ENCODE data around the gene WWOX.

The WWOX gene

GRCh38 chr16:78200623-78201096, 101.2 kb downstream of the WWOX start:
- H3K4me3 Mint-ChIP-seq: no peak overlapping the region
- H3K4me1 Mint-ChIP-seq (ENCODE audit: low read depth): no peaks in the 10 kb centered on the region
- no peak overlapping the region for H3K27ac Mint-ChIP-seq
- DNase-seq (ENCODE audit: low spot score): no peak
- no peaks in the 10 kb centered on the region for H3K9me3 Mint-ChIP-seq
- H3K27me3 Mint-ChIP-seq (ENCODE audit: low read depth): no peaks in the 10 kb centered on the region
- no peaks in the 10 kb centered on the region for H3K36me3 Mint-ChIP-seq (ENCODE audit: low read depth)

- Mint-ChIP-seq H3K27ac (no peak overlapping the region), H3K36me3 (ENCODE audit: low read depth) (no peaks in the 10 kb centered on the region), H3K27me3 (ENCODE audit: low read depth) (no peaks in the 10 kb centered on the region), H3K9me3 (no peaks in the 10 kb centered on the region), H3K4me1 (ENCODE audit: low read depth) (no peaks in the 10 kb centered on the region), H3K4me3 (no peak overlapping the region)
- DNase-seq (ENCODE audit: low spot score): no peak
These were observed 106.1 kb downstream of the WWOX start for GRCh38 chr16:78205506-78205905.

GRCh38 chr16:78206623-78207223, 107.3 kb downstream of the WWOX start:
- H3K9me3 Mint-ChIP-seq: no peaks in the 10 kb centered on the region
- no peaks in the 10 kb centered on the region for H3K36me3 Mint-ChIP-seq (ENCODE audit: low read depth)
- no peak for DNase-seq (ENCODE audit: low spot score)
- H3K4me3 Mint-ChIP-seq: no peak overlapping the region
- H3K27me3 Mint-ChIP-seq (ENCODE audit: low read depth): no peaks in the 10 kb centered on the region
- no peak overlapping the region for H3K27ac Mint-ChIP-seq
- no peaks in the 10 kb centered on the region for H3K4me1 Mint-ChIP-seq (ENCODE audit: low read depth)

GRCh38 chr16:78209951-78210661, 110.7 kb downstream of the WWOX start:
- Mint-ChIP-seq H3K4me3 (no peak overlapping the region), H3K36me3 (ENCODE audit: low read depth) (no peaks in the 10 kb centered on the region), H3K27me3 (ENCODE audit: low read depth) (no peaks in the 10 kb centered on the region), H3K27ac (no peak overlapping the region), H3K4me1 (ENCODE audit: low read depth) (no peaks in the 10 kb centered on the region), H3K9me3 (no peaks in the 10 kb centered on the region)
- no peak for DNase-seq (ENCODE audit: low spot score)

GRCh38 chr16:78211020-78211599, 111.7 kb downstream of the WWOX start:
- Mint-ChIP-seq H3K9me3 (no peaks in the 10 kb centered on the region), H3K27me3 (ENCODE audit: low read depth) (no peaks in the 10 kb centered on the region), H3K27ac (no peak overlapping the region), H3K4me3 (no peak overlapping the region), H3K36me3 (ENCODE audit: low read depth) (no peaks in the 10 kb centered on the region), H3K4me1 (ENCODE audit: low read depth) (no peaks in the 10 kb centered on the region)
- DNase-seq (ENCODE audit: low spot score): no peak

GRCh38 chr16:78211946-78212345, 112.5 kb downstream of the WWOX start:
- DNase-seq (ENCODE audit: low spot score): no peak
- Mint-ChIP-seq H3K9me3 (no peaks in the 10 kb centered on the region), H3K27ac (no peak overlapping the region), H3K4me1 (ENCODE audit: low read depth) (no peaks in the 10 kb centered on the region), H3K27me3 (ENCODE audit: low read depth) (no peaks in the 10 kb centered on the region), H3K4me3 (no peak overlapping the region), H3K36me3 (ENCODE audit: low read depth) (no peaks in the 10 kb centered on the region)

GRCh38 chr16:78212674-78213073, 113.2 kb downstream of the WWOX start:
- Mint-ChIP-seq H3K27ac (no peak overlapping the region), H3K27me3 (ENCODE audit: low read depth) (no peaks in the 10 kb centered on the region), H3K9me3 (no peaks in the 10 kb centered on the region), H3K36me3 (ENCODE audit: low read depth) (no peaks in the 10 kb centered on the region), H3K4me1 (ENCODE audit: low read depth) (no peaks in the 10 kb centered on the region), H3K4me3 (no peak overlapping the region)
- no peak for DNase-seq (ENCODE audit: low spot score)

GRCh38 chr16:78213751-78214150, 114.3 kb downstream of the WWOX start:
- Mint-ChIP-seq H3K27ac (no peak overlapping the region), H3K4me1 (ENCODE audit: low read depth) (no peaks in the 10 kb centered on the region), H3K9me3 (no peaks in the 10 kb centered on the region), H3K27me3 (ENCODE audit: low read depth) (no peaks in the 10 kb centered on the region), H3K36me3 (ENCODE audit: low read depth) (no peaks in the 10 kb centered on the region), H3K4me3 (no peak overlapping the region)
- no peak for DNase-seq (ENCODE audit: low spot score)

- Mint-ChIP-seq H3K36me3 (ENCODE audit: low read depth) (no peaks in the 10 kb centered on the region), H3K27ac (no peak overlapping the region), H3K27me3 (ENCODE audit: low read depth) (no peaks in the 10 kb centered on the region), H3K4me3 (no peak overlapping the region), H3K9me3 (no peaks in the 10 kb centered on the region), H3K4me1 (ENCODE audit: low read depth) (no peaks in the 10 kb centered on the region)
- no peak for DNase-seq (ENCODE audit: low spot score)
These were observed 115.8 kb downstream of the WWOX start for GRCh38 chr16:78215222-78215621.

- no peaks in the 10 kb centered on the region for H3K9me3 Mint-ChIP-seq
- no peak for DNase-seq (ENCODE audit: low spot score)
- no peak overlapping the region for H3K4me3 Mint-ChIP-seq
- no peaks in the 10 kb centered on the region for H3K36me3 Mint-ChIP-seq (ENCODE audit: low read depth)
- no peak overlapping the region for H3K27ac Mint-ChIP-seq
- no peaks in the 10 kb centered on the region for H3K27me3 Mint-ChIP-seq (ENCODE audit: low read depth)
- no peaks in the 10 kb centered on the region for H3K4me1 Mint-ChIP-seq (ENCODE audit: low read depth)
These were observed 116.8 kb downstream of the WWOX start for GRCh38 chr16:78216166-78216745.

- Mint-ChIP-seq H3K4me3 (no peak overlapping the region), H3K27ac (no peak overlapping the region), H3K4me1 (ENCODE audit: low read depth) (no peaks in the 10 kb centered on the region)
These were observed 117.8 kb downstream of the WWOX start for GRCh38 chr16:78217276-78217675.

GRCh38 chr16:78218279-78218678, 118.8 kb downstream of the WWOX start:
- no peak overlapping the region for H3K4me3 Mint-ChIP-seq
- no peak for DNase-seq (ENCODE audit: low spot score)
- H3K27me3 Mint-ChIP-seq (ENCODE audit: low read depth): no peaks in the 10 kb centered on the region
- no peaks in the 10 kb centered on the region for H3K36me3 Mint-ChIP-seq (ENCODE audit: low read depth)
- no peaks in the 10 kb centered on the region for H3K9me3 Mint-ChIP-seq
- H3K27ac Mint-ChIP-seq: no peak overlapping the region
- H3K4me1 Mint-ChIP-seq (ENCODE audit: low read depth): no peaks in the 10 kb centered on the region

More at GRCh38 chr16:78217276-78217675, 117.8 kb downstream of the WWOX start:
- no peaks in the 10 kb centered on the region for H3K9me3 Mint-ChIP-seq
- no peaks in the 10 kb centered on the region for H3K36me3 Mint-ChIP-seq (ENCODE audit: low read depth)
- no peak for DNase-seq (ENCODE audit: low spot score)
- H3K27me3 Mint-ChIP-seq (ENCODE audit: low read depth): no peaks in the 10 kb centered on the region

- DNase-seq (ENCODE audit: low spot score): no peak
- no peaks in the 10 kb centered on the region for H3K4me1 Mint-ChIP-seq (ENCODE audit: low read depth)
- H3K27ac Mint-ChIP-seq: no peak overlapping the region
- H3K36me3 Mint-ChIP-seq (ENCODE audit: low read depth): no peaks in the 10 kb centered on the region
- no peak overlapping the region for H3K4me3 Mint-ChIP-seq
- no peaks in the 10 kb centered on the region for H3K9me3 Mint-ChIP-seq
- H3K27me3 Mint-ChIP-seq (ENCODE audit: low read depth): no peaks in the 10 kb centered on the region
These were observed 119.6 kb downstream of the WWOX start for GRCh38 chr16:78218856-78219651.

- DNase-seq (ENCODE audit: low spot score): no peak
- H3K4me3 Mint-ChIP-seq: no peak overlapping the region
- H3K9me3 Mint-ChIP-seq: no peaks in the 10 kb centered on the region
- H3K27ac Mint-ChIP-seq: no peak overlapping the region
- H3K27me3 Mint-ChIP-seq (ENCODE audit: low read depth): no peaks in the 10 kb centered on the region
- no peaks in the 10 kb centered on the region for H3K36me3 Mint-ChIP-seq (ENCODE audit: low read depth)
- H3K4me1 Mint-ChIP-seq (ENCODE audit: low read depth): no peaks in the 10 kb centered on the region
These were observed 121.1 kb downstream of the WWOX start for GRCh38 chr16:78220571-78220970.
